ENCODE measurements around the gene RGS11.
"Not testable (repeated sequence)": the region's sequence is repeated elsewhere in the genome, so short reads cannot be mapped to it uniquely, and the experiment has no call there.

The RGS11 gene

DNA sequence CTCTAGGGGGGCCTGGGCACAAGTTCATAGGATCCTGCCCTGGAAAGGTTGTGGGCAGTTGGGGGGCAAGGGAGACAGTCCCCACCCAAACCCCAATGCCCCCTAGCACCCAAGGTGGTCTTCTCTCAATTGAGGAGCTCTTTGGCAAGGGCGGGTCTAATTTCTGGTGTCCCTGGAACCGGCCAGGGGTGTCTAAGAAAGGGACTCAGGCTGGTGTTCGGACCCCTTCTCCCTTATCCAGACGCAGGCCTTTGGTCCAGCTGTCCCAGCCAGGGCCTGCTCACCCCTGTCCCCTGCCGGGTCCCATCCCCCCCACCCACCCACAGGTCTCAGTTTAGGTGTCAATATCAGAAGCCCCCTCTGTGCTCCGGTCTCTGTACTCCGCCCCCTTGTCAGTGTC lies 3.8 kb upstream of the RGS11 start:
- DNase-seq = no peak

DNA sequence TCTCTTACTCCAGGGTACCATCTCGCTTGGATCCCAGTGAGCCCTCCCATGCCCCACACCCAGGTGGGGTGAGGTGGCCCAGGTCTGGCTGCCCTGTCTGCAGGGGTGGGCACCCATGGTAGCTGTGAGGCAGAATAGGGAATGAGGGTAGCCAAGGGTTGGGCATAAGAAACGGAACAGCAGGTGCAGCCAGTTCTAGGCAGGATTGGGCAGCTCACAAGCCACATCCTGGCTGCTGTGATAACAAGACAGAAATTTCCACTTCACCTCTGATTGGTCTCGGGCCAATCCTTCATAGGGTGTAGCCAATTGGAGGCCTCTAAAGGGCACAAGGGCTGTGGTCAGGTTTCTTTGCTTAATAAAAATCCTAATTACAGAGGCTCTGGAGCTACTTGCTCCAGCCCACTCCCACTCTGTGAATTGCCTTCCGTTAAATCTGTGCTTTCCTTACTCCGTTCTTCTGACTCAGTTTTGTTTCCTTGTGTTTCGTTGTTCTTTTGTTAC lies 3.2 kb upstream of the RGS11 start:
- no peak for DNase-seq

DNA sequence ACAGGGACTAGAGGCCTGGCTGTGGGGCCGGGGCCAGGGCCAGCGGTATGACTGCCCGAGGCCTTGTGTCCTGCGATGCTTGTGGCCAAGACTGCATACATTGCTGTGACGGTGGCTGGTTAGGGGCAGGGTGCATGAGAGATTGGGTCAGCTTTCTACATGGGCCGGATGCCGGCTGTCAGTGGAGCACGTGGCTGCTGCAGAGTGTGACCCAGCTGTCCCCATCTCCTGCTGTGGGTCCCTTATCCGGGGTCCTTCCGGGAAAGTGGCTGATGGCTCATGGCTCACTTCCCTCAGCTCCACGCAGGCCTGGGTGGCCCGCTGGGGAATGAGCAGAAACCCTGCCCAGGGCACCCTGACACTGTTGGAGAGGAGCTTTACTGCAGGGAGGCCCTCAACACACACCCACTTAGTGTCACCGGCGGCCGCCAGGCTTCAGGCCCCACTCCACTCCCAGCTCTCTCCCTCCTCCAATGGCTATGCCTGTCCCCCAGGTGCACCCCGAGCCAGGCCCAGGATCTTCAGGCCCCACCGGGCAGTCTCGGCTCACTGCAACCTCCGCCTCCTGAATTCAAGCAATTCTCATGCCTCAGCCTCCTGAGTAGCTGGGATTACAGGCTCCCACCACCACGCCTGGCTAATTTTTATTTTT lies 808 bp upstream of the RGS11 start:
- no peak for DNase-seq

DNA sequence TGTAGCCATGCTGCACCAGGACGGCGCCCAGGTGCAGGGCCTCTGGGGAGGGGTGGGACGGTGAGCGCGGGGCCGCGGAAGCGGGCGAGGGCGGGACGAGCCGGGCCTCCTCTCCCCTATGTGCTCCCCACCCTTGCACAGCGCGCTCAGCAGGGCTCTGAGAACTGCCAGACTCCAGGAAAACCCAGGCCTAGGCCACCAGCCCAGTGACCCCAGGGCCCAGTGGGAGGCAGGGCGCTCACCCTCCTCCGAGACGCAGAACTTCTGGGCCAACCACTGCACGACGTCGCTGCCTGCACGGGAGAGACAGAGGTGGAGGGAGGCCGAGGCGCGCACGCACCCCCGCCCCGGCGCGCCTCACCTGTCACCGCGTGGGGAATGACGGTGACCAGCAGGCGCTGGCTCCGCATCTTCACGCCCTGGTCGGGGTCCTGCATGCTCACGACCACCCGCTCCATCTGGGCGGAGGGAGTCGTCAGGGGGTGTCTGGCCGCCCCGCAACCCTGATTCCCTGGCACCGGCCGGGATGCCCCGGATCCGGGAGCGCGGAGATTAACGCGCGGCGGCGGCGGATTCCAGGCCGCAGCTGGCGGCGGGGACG lies 603 bp downstream of the RGS11 start:
- DNase-seq = no peak

DNA sequence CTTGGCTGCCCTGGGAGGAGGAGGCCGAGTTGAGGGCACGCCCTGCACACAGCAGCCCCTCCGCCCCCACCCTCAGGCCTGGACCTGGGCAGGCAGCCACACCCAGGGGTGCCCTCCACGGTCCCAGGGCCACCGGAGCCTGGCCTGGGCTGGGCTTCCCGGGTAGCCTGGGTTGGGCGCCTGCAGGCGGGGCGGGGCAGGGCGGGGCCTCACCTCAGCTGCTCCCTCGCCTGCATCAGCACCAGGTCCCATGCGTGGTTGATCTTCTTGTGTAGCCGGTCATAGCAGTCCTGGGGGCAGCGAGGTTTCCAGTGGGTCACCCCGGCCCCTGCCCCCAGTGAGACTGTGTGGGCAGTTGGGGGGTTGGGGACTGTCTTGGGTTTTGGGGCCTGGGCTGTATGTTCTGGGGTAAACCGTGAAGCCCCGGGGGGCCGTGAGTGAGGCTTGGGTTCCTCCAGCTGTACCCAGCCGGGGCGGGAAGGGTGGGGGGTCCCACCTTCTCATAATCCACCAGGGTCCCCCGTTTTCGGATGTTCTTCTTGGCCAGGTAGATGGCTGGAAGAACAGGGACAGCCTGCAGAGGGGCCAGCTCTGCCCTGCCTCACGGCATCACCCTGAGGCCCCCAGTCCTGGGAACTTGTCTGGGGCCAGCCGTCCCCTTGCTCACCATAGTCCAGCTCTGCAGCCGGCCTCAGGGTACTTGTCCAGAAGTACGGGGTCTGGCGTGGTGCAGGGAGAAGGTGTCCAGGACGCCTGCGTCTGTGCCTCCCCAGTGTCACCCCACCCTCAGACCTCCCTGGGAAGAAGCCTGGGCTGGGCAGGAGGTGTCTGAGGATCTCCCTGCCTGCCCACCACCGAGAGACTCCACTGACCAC lies 2.0 kb downstream of the RGS11 start:
- no peak for DNase-seq

DNA sequence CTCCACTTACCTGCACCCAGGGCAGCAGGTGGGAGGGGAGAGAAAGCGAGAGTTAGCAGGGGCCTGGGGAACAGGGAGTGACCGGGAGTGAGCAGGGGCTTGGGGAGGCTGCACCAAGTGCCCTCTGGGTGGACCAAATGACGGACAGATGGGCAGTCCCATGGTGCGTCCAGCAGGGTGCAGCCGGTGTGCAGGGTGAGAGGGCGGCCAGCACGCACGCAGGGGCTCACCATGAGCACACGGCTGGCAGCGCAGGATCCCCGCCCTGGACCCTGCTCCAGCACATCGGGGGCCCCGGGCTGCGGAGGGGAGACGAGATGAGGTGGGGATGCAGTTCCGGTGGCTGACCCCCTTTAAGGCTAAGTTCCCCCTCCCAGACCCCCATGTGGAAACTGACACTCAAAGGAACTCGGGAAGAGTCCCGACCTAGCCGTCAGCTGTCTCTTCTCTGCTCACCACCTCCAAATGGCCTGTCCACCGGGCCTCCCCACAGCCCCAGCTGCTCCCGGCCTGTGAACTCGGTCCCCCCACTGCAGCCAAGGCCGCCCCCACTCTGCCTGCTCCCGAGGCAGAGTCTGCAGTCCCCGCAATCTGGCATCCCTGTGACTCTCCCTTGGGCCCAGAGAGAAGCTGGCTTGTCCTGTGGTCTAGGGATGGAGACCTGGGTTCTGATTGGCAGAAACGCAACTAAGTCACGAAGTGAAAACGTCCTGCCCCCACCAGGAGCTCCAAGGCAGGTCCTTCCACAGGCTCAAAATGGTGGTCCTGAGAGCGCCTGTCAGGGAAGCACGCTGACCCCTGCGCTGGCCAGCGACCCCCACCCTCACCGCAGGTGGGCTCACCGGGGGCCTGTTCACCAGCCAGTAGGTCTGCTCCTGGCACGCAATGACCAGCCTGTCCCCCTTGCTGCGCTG lies 2.9 kb downstream of the RGS11 start:
- DNase-seq = no peak

DNA sequence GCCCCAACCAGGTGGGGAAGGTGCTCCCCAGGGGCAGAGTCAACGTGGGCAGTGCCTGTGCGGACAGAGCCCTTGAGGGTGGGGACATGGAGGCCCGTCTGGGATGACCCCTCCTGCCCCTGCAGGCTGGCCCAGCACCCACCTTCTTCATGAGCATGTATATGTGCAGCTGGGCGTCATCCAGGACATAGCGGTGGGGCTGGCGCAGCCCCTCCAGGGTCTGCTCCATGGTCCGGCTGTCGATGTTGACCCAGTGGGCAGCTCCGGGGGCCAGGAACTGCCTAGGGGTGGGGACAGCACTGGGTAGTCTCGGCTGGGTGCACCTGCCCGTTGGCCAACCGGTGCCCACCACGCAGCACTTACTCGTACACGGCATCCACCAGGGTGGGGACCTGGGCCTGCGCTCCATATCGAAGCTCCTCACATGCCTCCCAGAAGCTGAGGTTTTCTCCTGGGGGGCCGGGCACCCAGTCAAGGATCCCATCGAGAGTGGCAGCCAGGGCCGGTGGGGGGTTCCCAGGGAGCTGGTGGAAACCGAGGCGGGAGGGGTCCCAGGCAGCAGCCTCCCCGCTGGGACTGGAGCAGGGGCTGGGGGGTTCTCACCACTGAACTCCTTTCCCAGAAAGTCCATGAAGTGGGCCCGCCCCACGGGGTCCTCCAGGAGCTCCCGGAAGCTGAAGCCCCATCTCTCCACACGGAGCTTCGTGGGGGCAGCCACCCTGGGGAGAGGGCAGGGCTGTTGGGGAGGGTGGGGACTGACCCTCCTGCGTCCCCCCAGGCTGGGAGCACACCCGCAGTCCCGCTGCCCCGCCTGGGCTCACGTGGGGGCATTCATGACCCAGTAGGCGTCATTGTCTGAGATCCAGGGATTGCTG lies 5.1 kb downstream of the RGS11 start:
- no peak for DNase-seq

DNA sequence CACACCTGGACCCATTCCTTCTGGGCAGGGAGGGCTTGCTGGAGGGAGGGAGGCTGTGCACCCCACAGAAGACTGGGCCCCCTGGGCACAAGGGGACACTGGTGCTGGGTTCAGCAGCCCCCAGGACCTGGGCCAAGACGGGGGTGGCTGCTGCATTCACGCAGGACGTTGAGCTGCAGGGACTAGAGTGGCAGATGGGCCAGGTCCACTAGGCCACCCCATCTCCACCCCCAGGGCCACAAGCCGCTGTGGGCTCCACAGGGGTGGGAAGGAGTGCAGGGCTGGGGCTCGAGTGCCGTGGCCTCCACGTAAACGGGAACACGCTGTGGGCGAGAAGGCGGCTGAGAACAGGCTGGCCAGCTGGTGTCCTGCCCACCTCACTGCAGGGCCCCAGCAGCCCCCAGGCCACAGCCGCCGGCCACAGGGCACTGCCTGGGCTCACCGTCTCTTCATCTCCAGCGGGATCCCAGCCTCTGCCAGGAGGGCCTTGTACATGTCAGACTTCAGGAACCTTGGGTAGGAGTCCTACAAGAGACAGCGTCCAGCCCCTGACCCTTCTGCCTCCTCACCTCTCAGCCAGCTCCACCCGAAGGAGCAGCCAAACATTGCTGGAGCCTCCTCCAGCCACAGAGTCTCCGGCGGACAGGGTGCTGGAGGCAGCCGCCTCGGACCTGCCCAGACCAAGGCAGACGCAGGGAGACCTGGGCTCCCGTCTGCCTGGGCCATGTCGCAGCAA lies 6.5 kb downstream of the RGS11 start:
- no peak for DNase-seq

DNA sequence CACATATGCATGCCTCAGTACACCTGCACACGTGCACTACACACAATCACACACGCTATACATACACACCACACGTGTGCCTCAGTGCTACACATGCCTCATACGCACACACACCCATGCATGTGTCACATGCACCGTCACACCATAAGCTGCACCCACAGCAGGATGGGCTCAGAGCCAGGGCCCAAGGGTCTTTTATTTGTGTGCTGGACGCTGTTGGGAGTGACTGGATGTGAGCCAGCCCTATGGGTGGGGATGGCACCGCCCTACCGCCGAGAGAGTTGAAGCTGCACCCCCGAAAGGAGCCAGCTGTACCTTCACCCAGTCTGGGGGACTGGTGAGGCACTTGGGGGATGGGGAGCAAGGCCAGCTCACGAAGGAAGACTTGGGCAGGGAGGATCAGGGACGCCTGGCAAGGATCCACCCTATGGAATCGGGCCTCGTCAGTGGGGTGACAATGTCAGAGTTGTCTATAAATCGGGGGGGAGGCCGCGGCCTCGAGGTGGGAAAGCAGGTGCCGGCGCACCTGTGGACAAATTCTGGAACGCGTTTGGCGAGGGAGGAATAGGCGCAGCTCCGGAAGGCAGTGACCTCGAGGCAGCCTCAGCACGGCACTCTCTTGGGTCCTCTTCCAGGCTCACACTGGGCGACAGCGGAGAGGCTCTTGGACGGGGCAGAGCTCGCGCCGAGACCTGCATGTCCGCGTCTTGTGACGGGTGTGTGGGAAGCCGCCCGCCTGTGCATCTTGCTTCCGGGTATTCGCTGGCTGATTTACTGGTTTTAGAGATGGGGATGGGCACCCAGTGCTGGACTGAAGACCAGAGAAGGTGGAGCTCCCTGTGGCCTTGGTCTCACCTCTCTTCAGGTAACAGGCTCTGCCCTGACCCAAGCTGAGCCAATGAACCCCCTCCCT lies 7.3 kb downstream of the RGS11 start:
- DNase-seq = no peak

DNA sequence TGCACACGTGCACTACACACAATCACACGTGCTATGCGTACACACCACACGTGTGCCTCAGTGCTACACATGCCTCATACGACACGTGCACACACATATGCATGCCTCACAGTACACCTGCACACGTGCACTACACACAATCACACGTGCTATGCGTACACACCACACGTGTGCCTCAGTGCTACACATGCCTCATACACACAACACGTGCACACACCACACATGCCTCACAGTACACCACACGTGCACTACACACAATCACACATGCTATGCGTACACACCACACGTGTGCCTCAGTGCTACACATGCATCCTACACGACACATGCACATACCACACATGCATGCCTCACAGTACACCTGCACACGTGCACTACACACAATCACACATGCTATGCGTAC lies 8.2 kb downstream of the RGS11 start:
- DNase-seq = not testable (repeated sequence)

DNA sequence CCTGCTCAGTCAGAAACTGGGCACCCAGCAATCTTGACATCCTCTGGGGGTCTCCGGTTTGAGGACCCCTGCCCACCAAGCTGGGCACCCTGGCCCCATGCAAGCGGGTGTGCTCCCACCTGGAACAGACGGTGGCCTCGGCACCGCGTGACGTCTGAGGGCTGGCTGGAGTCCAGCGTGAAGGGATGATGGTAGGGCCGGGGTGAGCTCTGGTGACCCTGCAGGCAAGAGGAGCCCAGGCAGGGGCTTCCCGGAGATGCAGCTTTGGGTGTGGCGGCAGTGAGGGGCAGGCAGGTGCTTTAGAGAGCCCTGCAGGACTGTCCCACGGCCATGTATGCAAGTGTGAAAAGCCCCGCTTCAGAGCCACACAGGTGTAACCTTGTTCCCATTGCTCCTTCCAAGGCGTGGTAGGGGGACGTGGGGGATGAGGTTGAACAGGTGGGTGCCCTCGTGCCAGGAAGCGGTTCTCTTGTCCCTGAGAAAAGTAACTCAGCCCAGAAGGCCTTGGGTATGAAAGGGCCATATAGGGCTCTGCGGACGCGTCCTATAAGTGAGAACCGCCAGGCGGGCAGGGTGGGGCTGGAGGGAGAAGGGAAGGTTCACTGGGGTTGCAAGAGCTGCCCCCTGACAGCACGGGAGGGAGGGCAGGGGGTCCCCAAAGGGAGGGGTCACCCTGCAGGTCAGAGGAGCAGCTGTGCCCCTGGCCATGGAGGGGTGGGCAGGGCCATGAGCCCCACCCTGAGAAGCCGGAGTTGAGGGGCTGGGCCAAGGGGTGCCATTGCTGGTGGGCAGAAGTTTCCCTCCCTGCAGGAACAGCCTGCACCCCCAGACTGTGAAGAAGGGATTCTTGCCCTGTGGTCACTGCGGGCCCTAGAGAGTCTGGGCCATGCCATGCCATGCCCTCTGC lies 9.2 kb downstream of the RGS11 start:
- no peak for DNase-seq

DNA sequence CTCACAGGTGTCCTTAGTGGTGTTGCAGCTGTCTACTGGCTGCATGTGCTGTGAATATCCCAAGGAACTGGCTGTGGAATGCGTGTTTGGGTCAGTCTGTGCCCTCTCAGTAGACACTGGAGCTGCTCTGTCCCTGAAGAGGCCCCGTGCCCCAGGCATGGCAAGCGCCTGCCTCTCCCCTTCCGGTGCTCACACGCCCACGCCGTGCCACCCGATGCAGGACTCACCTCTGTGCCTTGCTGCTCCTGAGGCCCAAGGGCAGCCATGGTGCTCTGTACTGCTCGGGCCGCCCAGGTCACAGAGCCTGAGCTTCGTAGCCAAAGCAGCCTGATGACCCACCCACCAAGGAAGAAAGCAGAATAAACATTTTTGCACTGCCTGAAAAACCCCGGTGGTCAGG lies 10.0 kb downstream of the RGS11 start:
- no peak for DNase-seq

DNA sequence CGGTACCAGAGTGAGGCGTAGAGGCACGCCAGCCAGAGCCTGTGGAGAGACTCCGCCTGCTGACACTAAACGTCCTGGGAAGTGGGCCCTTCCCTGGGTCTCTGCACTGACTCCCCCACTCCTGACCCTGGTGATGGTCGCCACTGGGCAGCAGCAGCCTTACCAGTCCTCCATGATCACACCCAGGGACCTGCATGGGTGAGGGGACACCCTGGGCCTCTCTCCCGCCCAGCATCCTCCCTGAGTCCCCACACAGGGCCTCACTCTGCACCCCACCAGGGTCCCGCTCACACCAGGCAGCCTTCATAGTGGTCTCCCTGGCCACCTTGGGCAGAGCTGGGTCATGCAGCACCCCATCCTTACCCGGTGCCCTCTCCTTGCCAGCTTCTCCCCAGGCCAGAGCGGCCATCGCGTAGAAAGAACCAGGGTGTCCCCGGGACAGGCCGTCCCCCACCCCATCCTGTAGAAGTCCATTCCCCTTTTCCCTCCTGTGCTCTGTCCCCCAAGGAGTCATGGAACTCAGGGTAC lies 10.7 kb downstream of the RGS11 start:
- no peak for DNase-seq

DNA sequence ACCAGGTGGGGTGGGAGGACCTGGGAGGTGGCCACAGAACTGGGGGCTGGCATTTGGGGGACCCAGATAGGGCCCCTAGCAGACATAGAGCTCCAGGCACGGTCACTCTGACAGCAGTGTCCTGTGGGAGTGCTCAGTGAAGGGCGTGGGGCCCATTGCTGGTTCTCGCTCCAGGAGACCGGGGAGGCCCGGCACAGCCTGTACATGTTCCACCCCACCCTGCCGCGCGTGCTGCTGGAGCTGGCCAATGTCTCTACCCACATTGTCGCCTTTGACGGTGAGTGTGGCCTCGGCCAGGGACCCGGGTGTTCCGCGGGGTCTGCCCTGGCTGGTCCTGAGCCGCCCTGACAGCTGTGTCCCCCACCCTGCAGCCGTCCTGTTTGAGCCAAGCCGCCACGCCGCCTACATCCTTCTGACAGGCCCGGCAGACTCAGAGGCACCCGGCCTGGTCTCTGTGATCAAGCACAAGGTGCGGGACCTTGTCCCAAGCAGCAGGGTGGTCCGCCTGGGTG lies 11.2 kb downstream of the RGS11 start:
- DNase-seq = no peak

DNA sequence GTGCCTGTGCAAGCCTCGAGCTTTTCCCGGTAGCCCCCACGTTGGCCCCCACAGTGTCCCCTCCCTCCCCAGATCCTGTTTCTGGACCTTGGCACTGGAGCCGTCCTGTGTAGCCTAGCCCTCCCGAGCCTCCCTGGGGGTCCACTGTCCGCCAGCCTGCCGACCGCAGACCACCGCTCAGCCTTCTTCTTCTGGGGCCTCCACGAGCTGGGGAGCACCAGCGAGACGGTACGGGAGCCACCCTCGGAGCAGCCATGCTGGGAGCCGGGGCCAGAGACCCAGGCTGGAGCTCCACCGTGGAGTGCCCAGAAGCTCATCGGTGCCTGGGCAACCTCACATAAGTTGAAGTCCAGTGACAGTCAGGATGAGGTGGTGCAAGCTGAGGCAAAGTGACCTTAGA lies 11.8 kb downstream of the RGS11 start:
- DNase-seq = no peak

DNA sequence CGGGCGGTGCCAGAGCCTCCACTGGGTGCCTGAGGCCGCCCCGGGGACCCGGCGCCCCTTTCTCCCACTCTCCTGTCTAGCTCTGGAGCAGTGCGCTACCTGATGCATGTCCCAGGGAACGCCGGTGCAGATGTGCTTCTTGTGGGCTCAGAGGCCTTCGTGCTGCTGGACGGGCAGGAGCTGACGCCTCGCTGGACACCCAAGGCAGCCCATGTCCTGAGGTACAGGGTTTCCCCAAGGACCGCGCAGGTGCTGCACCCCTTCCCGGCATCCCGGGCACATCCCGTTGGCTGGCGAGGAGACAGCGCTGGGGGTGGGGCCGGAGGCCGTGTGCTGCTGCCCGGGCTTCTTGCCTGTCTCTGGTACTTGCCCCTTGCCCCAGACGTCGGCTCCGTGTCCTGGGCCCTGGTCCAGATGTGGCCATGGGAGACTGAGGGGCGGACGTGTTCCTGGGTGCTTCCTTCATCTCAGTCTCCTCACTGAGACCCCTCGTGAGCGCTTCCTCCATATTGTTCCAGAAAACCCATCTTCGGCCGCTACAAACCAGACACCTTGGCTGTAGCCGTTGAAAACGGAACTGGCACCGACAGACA lies 12.5 kb downstream of the RGS11 start:
- no peak for DNase-seq

DNA sequence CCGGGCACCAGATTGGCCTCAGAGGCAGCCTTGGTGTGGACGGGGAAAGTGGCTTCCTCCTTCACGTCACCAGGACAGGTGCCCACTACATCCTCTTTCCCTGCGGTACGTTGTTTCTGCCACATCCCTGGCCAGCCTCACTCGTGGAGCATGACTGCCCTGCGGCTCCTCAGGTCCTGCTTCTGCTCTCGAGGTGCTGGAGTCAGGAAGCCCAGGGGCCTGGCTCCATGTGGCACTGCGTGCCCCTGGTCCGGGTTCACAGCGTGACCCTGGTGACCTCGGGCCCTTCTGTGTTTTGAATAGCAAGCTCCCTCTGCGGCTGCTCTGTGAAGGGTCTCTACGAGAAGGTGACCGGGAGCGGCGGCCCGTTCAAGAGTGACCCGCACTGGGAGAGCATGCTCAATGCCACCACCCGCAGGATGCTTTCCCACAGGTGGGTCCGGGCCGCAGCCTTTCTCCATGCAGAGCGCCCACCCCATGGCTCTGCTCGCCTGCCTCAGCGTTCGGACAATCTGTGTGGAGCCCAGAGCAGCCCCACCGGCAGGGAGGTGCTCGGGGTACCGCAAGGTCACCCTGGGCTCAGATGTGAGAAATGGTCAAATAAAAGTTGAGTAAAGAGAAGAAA lies 13.5 kb downstream of the RGS11 start:
- DNase-seq = no peak

Measured in GOT3 (cell line).